Measurements from ENCODE around the gene MX2.
A peak's percentile ranks its signal among the peaks of the same experiment; 100 is the strongest.
"Not testable (repeated sequence)": the region's sequence is repeated elsewhere in the genome, so short reads cannot be mapped to it uniquely, and the experiment has no call there.

Gene MX2

DNA sequence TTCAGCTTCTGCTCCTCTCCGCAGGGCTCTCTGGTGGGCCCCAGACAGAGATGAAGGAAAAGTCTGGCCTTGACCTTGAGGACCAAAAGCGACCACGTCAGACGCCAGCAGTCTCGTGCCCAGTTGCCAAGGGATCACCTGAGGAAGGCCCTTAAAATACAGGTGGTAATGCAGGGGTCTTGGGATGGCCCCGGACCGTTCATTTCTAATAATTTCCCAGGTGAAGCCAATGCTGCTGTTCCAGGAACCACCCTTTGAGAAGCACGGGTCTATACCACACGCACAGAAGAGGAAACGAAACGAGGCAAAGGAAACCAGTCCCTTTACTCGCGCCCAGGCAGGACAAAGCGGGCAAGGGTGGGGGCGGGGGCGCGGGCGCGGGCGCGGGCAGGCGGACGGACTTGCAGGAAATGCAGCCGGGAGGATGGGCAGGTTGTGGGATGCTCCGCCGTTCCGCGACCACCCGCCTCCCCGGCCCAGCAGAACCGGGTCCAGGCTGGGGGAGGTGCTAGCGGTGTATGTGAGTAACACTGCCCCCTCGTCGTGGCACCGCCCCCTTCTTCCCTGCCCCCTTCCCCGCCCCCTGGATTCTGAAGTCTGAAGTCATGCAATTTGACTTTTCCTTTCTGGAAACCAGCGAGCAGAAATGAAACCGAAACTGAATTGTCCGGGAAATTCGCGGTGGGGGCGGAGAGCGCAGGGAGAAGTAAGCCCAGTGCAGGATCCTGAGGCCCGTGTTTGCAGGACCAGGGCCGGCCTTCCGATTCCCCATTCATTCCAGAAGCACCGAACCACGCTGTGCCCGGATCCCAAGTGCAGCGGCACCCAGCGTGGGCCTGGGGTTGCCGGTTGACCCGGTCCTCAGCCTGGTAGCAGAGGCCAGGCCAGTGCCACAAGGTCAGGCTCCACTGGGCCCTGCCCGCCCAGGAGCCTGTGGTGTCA lies 58.4 kb downstream of the MX2 start:
- peak; percentile 60 for DNase-seq

DNA sequence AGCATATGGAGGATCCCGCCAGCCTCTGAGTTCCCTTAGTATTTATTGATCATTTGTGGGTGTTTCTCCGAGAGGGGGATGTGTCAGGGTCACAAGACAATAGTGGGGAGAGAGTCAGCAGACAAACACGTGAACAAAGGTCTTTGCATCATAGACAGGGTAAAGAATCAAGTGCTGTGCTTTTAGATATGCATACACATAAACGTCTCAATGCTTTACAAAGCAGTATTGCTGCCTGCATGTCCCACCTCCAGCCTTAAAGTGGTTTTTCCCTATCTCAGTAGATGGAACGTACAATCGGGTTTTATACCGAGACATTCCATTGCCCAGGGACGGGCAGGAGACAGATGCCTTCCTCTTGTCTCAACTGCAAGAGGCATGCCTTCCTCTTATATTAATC lies 59.2 kb downstream of the MX2 start:
- not testable (repeated sequence) for DNase-seq

DNA sequence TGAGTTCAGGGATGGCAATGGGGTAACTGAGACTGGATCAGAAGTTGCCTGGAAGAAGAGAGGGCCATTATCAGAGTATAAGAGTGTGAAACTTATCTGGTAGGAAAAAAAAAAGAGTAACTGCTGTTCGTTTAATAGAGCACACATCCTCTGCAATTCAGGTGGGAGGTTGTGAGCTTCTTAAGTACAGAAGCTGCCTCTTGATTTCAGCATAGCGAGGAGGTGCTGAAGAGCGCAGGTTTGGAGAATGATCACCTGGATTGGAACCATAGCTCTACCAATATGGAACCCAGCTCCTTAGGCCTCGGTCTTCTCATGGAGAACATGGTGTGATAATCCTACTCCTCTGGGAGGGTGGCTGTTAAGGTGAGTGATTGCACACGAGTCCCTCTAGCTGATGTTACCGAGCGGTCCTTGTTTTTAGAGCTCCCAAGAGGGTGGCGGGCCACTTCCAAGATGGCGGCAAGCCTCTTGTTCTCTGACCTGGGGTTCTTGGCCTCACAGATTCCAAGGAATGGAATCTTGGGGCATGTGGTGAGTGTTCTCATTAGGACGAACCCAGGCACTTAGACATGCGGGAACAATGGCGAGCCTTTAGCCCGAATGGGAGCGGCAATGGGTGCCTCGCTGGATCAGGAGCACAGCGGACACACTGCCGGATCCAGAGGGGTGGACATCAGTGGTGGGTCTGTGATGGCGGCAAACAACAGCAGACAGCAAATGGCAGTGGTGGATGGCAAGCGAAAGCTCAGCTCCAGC lies 60.9 kb downstream of the MX2 start:
- no peak for DNase-seq

DNA sequence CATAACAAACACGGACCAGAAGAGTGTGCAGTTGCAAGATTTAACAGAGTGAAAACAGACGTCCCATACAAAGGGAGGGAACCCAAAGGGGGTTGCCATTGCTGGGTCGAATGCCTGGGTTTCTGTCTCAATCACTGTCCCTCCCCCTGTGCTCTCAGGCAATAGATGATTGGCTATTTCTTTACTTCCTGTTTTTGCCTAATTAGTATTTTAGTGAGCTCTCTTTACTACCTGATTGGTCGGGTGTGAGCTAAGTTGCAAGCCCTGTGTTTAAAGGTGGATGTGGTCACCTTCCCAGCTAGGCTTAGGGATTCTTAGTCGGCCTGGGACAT lies 61.4 kb downstream of the MX2 start:
- not testable (repeated sequence) for DNase-seq

DNA sequence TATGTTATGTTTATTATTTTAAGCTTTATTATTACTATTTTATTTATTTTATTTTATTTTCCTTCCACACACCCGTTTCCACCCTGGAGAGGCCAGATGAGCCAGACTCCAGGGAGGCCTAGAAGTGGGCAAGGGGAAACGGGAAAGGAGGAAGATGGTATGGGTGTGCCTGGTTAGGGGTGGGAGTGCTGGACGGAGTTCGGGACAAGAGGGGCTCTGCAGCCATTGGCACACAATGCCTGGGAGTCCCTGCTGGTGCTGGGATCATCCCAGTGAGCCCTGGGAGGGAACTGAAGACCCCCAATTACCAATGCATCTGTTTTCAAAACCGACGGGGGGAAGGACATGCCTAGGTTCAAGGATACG lies 63.7 kb downstream of the MX2 start:
- DNase-seq = no peak

DNA sequence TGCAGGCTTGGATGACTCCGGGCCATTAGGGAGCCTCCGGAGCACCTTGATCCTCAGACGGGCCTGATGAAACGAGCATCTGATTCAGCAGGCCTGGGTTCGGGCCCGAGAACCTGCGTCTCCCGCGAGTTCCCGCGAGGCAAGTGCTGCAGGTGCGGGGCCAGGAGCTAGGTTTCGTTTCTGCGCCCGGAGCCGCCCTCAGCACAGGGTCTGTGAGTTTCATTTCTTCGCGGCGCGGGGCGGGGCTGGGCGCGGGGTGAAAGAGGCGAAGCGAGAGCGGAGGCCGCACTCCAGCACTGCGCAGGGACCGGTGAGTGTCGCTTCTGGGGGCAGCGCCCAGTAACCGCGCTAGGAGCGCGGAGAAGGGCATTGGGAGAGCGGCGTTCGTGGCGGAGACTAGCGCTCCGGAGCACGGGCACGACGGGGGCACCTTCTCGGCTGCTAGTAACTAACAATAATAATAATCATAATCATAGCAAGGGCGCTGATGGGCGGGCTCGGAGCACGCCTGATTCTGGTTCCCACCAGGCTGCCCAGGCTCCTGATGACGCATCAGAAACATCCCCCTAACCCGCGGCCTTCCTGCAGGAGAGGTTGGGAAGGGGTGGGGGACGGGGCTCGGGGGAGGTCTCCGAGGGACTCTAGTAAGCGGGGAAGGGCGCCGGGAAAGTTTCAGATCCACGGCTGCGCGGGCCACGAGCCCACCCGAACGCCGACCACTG lies 64.3 kb downstream of the MX2 start, which contains the start of gene MX1:
Gene MX1, plus strand, starts transcription at position 286 of the 722 bp plus-strand sequence. CDS start 5,832 bp downstream, outside the sequence.
- no peak for DNase-seq

DNA sequence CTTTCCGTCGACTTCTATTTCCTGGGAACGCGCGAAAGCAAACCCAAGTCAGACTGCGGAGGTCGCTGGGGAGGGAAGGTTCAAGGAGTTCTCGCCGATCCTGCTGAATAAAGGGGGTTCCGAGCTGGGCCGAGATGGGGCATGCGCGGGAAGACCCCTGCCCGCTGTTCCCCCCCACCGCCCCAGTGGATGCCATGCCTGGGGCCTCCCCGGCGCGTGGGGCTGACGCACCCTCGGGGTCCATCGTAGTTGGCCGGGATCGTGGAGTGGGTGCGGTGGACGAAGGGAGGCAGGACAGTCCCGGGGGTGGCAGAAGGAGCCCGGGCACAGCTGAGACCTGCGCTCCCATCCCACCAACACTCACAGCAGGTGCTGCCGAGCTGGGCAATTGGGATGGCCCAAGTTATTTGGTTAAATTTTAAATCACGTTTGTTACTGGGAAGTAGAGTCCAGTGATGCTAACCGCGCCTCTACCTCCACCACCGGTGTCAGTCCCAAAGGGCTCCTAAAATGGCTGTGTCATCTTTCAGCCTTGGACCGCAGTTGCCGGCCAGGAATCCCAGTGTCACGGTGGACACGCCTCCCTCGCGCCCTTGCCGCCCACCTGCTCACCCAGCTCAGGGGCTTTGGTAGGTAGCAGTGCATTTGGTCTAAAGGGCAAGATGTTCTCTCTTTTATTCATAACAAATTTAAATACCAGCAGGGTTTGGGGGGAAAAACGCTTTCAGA lies 65.0 kb downstream of the MX2 start:
- DNase-seq = no peak

DNA sequence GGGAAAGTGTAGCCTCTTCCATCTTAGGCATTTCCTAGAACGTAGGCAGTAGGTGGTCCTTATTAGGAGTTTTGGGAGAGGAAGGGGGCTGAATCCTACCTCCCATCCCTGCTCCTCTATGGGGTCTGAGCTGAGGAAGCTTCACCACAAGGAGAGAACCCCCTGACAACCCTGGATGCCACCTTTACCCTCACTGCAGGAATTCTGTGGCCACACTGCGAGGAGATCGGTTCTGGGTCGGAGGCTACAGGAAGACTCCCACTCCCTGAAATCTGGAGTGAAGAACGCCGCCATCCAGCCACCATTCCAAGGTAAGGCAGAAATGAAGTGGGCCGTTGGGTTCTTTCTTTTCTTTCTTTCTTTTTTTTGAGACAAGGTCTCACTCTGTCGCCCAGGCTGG lies 65.7 kb downstream of the MX2 start:
- no peak for DNase-seq

DNA sequence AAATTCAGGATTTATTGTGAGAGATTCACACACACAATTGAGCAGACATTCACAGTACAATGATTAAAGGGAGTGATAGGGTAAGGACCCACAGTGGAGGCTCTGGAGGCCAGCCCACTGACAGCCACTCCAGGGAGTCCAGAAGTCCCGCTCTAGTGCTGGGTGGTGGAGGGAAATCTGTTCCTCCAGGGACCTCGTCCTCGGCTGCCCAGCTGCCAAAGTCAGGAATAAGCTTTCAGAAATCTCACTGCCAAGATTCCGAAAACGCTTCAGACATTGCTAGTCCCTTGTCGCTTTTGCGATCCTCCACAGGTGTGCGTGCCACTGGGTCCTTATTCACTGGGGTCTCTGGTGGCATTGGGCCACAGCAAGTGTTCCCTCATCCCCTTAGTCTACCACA lies 66.5 kb downstream of the MX2 start:
- DNase-seq = no peak

DNA sequence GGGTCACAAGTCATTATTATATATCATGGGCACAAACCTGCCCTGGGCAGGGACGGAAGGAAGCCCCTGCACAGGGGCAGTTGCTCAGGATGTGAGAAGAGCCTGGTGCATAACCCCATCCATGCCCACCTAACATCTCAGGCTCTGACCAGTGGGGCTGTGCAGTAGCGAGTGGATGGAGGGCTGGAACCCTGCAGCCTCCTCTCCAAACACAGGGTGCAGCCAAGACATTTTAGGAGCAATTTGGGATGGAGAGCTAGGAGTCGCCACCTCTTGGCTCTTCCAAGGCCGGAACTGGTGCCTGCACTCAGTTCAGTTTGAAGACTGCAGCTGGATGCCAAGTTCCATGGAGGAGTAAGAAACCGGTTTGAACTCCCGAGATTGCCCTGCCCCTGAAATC lies 67.0 kb downstream of the MX2 start:
- no peak for DNase-seq

DNA sequence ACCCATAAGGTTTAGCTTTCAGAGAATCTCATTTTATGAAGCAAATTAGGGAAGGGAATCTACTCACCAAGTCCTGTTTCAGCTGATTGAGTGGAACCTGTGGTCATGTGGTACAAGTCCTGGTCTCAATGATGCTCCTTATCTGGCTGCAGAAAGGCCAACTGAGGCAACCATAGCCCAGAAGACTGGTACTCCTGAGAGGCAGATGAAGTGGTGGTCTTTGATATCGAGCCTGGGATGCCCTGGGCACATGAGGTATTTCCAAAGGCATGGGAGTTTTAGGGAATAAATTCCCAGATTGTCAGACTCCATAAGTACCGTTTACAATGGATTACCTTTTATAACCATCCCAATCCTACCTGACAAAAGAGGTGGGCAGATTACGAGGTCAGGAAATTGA lies 67.5 kb downstream of the MX2 start:
- DNase-seq = no peak

DNA sequence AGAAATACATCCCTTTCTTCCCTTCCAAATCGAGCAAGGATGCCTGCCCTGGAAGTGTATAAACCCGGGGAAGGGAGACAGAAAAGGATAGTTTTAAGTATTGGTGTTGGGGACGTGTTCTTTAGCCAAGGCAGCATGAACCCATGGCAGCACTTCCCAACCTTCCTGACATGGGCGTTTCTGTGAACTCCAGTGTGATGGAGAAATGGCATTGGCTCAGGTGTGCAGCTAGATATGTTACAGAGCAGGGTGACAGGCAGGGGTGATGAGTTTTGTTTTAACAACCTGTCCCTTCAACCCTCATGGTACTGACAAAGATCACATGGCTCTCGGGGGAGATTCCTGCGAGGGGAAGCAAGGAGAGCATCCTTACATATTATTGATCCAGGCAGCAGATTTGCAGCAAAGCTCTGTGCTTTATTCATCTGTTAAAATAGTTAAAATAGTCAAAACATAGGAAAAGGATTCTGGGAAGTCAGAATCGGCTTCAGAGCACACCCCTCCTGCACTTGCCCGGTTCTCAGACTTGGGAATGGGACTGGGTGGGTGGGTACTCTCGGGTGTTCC lies 68.2 kb downstream of the MX2 start:
- no peak for DNase-seq

DNA sequence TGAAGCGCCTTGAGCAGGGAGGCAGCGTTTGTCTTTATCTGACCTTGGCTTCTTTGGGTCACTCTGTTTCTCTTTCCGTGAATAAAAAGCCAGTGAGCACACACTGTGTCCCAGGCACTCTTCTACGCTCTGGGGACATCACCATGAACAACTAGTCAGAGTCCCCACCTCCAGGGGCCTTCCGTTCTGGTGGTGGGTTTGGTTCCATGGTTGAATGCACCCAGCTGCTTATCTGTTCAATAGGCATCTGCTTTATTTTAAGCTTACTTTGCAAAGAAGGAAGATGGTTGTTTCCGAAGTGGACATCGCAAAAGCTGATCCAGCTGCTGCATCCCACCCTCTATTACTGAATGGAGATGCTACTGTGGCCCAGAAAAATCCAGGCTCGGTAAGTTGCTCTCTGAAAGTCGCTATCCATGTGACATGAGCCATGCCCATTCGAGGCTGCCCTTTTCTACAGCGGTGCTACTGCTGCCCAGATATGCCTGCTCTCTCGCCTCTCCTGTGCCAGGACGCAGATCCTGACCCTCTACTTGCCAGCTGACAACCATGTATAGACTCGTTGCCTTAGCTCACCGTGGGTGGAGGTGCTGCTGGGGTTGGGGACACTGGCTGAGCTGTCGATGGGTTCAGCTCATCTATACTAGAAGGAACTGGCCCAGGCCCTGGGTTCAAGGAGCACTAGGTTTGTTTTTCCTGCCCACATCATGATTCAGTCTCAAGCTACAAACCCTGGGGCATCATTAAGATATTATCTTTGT lies 70.1 kb downstream of the MX2 start:
- no peak for DNase-seq

DNA sequence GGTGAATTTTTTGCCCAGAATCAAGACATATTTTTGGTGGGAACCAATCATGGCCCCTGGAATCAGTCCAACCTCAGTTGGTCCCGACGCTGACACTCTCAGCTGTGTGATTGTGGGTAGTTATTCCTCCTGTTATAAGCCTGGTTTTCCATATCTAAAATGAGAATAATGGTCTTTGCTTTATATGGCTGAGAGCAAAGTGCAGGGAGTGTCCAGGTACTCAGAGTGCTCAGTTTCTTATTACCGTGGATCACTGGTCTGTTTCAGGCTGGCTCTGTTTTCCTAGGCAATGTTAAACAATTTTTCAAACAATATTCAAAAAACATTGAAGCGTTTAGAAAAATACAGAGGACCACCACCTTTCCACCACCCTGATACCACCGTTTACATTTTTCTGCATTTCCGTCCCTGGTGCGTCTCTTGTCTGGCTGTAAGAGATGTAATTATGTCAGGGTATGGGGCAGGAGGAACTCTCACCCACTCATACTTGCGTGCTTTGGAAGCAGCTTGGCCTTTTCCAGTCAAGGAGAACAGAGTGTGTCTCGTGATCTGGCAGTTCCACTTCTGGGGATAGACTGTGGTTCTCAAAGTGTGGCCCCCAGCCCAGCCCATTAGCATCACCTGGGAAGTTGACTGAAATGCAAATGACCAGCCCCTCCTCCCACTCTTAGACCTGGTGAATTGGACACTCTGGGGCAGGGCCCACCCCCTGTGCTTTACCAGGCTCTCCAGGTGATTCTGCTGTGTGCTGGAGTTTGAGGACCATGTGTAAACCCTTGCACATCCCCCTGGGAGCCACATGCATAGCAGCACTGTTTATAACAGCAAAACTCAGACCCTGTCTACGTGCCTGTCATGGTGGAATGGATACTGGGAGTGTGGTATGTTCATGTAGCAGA lies 71.0 kb downstream of the MX2 start:
- DNase-seq = no peak

DNA sequence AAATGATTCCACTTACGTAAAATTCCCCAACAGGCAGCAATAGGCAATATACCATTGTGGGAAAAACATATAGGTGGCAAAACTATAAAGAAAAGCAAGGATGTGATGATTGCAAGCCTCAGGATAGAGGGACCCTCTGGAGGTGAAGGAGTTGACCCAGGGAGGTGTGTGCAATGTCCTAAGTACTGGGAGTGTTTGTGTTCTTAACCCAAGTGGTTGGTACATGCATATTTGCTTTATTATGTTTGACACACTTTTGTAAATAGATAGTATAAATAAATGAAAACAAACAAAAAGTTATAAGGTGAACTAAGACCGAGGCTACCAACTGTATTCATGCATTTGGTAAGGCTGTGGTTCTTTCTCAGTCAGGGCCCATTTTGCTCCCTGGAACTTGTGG lies 71.7 kb downstream of the MX2 start:
- DNase-seq = no peak

DNA sequence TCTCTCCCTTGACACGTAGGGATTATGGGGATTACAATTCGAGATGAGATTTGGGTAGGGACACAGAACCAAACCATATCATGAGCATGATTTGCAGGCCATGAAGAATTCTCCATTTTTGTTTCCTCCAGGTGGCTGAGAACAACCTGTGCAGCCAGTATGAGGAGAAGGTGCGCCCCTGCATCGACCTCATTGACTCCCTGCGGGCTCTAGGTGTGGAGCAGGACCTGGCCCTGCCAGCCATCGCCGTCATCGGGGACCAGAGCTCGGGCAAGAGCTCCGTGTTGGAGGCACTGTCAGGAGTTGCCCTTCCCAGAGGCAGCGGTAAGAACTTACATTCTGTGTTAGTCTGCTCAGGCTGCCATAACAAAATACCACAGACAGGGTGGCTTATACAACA lies 73.9 kb downstream of the MX2 start:
- DNase-seq = no peak

DNA sequence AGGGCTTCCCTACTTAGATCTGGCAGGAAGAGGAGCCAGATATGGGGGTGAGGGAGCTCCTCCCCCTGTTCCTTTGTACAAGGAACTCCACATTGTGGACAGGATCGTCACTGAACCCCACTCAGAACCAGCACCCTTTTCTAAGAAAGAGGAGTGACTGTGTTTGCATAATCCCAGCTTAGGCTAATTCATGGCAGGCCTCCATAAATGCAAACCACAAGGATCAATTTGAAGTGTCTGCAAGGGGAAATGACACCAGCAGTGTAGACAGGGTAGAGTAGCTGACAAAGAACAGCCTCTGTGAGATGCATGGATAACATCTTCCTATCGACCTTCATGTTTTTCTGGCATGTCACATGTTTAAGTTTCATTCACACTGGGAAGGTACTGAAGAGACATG lies 75.9 kb downstream of the MX2 start:
- DNase-seq = no peak

DNA sequence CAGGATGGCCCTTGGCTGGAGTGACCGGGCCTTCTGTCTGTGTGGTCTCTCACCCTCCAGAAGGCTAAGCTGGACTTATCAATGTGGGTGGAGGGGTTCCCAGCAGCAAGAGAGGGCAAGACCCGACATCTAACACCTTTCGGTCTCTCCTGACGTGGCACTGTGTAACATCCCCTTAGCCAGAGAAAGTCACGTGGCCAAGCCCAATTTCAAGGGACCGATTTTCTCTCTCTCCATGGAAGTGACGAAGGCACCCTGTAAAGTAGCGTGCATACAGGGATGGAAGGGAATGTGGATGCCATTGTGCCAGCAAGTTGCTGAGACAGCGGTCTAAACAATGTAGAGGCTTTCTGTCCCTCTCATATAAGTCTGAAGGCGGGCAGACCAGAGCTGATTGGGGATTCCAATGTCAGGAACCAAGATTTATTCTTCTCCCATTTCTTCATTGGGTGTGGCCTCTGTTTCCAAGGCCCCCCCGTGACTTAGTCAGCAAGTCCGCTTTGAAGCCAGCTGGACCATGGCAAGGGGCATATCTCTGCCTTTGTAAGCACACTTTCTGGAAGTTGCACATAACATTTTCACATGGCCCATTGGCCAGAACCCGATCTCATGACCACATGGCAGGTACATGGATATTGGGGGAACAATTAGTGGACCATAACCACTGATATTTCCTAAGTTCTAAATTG lies 76.7 kb downstream of the MX2 start:
- no peak for DNase-seq

DNA sequence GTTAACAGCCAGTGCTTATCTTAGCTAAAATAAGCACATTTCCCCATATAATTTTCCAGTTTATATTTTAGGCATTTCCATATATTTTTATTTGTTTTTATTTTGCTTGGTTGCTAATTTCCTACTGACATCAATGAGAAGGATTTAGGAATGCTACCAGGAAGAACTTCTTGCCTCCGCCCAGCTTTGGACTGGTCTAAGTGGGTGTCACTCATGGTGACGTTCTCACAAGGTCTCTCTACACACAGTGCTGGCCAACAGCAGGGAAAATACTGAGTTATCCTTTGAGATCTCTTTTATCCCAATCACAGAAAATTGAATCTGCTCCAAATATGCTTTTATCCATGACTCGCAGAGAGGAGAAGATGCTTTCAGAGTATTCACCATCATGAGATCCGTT lies 77.4 kb downstream of the MX2 start:
- DNase-seq = no peak

DNA sequence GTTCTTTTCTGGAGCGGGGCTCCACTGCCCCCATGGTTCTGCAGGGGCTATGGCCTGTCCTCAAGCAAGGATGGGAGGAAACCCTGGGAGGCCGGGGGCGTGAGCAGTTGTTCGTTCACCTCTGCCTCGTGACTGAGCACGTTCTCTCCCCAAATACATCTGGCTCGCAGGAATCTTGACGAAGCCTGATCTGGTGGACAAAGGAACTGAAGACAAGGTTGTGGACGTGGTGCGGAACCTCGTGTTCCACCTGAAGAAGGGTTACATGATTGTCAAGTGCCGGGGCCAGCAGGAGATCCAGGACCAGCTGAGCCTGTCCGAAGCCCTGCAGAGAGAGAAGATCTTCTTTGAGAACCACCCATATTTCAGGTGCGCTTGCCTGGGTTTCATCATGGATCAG lies 79.7 kb downstream of the MX2 start:
- DNase-seq = no peak

Data from NCI-H510A treated with DMSO at 0.1 percent for 48 hours (cell line).